A673 (cell line): ENCODE data around the gene LRP1.

Source experiments
- CTCF ChIP-seq: fragments of 300-800, 200-600 bp; sonication (generic); conservative IDR thresholded peaks from 2 replicates; pipeline ENCODE4 v1.5.1; 2017; ENCODE audit warnings: low read depth, mild to moderate bottlenecking, antibody characterized with exemption, low read length, moderate library complexity, mixed read lengths
- EZH2 ChIP-seq: fragments of 200-600 bp; sonication (generic); IDR thresholded peaks from 2 replicates; pipeline ENCODE4 v1.6.1; 2017; ENCODE audit warnings: borderline replicate concordance, low read depth, mild to moderate bottlenecking, mixed read lengths, antibody characterized with exemption, low read length; ENCODE audit not compliant: poor library complexity, severe bottlenecking

DNA sequence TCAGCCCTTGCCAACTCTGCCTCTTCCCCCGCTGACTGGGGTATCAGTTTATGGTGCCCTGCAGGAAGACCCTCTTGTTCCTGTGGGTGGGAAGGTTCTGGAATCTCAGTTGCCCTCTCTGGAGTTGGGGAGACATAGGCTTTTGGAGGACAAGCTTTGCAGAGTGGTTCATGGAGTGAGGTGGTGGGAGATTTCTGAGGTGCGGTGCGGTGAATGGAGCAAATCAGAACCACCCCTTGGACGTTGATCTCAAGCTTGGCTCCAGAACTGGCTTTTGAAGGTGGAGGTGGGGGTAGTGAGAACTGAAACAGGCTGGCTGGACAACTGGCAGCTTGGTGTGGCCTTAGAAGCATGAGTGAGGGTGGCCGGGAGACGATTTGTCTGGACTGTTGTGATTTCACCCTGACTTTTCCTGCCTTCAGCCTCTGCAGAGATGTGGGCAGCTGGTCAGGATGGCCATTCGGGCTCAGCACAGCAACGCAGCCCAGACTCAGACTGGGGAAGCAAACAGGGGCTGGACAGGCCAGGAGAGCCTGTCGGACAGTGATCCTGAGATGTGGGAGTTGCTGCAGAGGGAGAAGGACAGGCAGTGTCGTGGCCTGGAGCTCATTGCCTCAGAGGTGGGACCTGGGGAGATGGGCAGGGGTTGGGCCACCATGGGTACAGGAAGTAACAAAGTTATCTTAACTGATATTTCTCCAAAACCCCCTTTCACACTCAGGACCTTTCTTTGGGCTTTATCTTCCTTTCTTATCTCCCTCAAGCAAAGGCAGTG lies 102.3 kb downstream of the LRP1 start:
- TF ChIP-seq EZH2, result no peak
- TF ChIP-seq CTCF, result no peak
